MM.1S (cell line): Measurements from ENCODE around the gene SLC4A4.

Experiments used
- DNase-seq: peaks from one replicate; pipeline ENCODE4 v3.0.0-alpha.2; 2015
- H2AFZ ChIP-seq: fragments of 300-600 bp; sonication (generic); 2 replicates; pipeline ENCODE4 v1.6.0; 2016; ENCODE audit warnings: antibody characterized with exemption, low read length
- H3F3A ChIP-seq: fragments of 300-600 bp; sonication (generic); 2 replicates; pipeline ENCODE4 v1.6.1; 2016; ENCODE audit warnings: mild to moderate bottlenecking, antibody characterized with exemption, low read length, moderate library complexity, mixed read lengths; ENCODE audit not compliant: insufficient read depth
- H3K27ac ChIP-seq: fragments of 300-600 bp; sonication (generic); 2 replicates; pipeline ENCODE4 v1.5.1; 2016; ENCODE audit warnings: mild to moderate bottlenecking, low read length
- H3K27me3 ChIP-seq: fragments of 300-600 bp; sonication (generic); replicated peaks from 2 replicates; pipeline ENCODE4 v1.6.0; 2016; ENCODE audit warnings: low read length; ENCODE audit not compliant: insufficient read depth
- H3K36me3 ChIP-seq: fragments of 300-600 bp; sonication (generic); replicated peaks from 2 replicates; pipeline ENCODE4 v1.6.1; 2016; ENCODE audit warnings: mild to moderate bottlenecking, low read length, mixed read lengths; ENCODE audit not compliant: insufficient read depth
- H3K4me1 ChIP-seq: fragments of 300-600 bp; sonication (generic); 2 replicates; pipeline ENCODE4 v1.6.1; 2016; ENCODE audit warnings: low read length, mixed read lengths
- H3K4me2 ChIP-seq: fragments of 300-600 bp; sonication (generic); 2 replicates; pipeline ENCODE4 v1.6.0; 2016; ENCODE audit warnings: low read depth, low read length
- H3K4me3 ChIP-seq: fragments of 300-600 bp; sonication (generic); 2 replicates; pipeline ENCODE4 v1.5.1; 2016; ENCODE audit warnings: low read length, mixed read lengths
- H3K79me2 ChIP-seq: fragments of 300-600 bp; sonication (generic); 2 replicates; pipeline ENCODE4 v1.6.1; 2016; ENCODE audit warnings: mixed run types, low read length, mixed read lengths
- H3K9ac ChIP-seq: fragments of 300-600 bp; sonication (generic); 2 replicates; pipeline ENCODE4 v1.6.1; 2016; ENCODE audit warnings: low read length, mixed read lengths
- H3K9me2 ChIP-seq: fragments of 300-600 bp; sonication (generic); replicated peaks from 2 replicates; pipeline ENCODE4 v1.6.1; 2016; ENCODE audit warnings: mild to moderate bottlenecking, low read length, mixed read lengths; ENCODE audit not compliant: insufficient read depth
- H3K9me3 ChIP-seq: fragments of 300-600 bp; sonication (generic); replicated peaks from 2 replicates; pipeline ENCODE4 v1.6.1; 2016; ENCODE audit warnings: mild to moderate bottlenecking, low read length, mixed read lengths; ENCODE audit not compliant: insufficient read depth
- H4K20me1 ChIP-seq: fragments of 300-600 bp; sonication (generic); 2 replicates; pipeline ENCODE4 v1.6.1; 2016; ENCODE audit warnings: mild to moderate bottlenecking, low read length, moderate library complexity, mixed read lengths; ENCODE audit not compliant: insufficient read depth
- EZH2 ChIP-seq: fragments of 300-600 bp; sonication (generic); optimal IDR thresholded peaks from 2 replicates; pipeline ENCODE3; 2017; ENCODE audit warnings: low read depth, mild to moderate bottlenecking, antibody characterized with exemption, low read length, mixed read lengths
- EZH2phosphoT487 ChIP-seq: fragments of 300-600 bp; sonication (generic); IDR thresholded peaks from 2 replicates; pipeline ENCODE4 v1.6.1; 2018; ENCODE audit warnings: antibody characterized with exemption, low read length
- TF ChIP-seq, protein P1 (sequence below): fragments of 300-600 bp; sonication (generic); IDR thresholded peaks from 2 replicates; pipeline ENCODE4 v1.5.1; 2016; ENCODE audit warnings: antibody characterized with exemption, low read length, mixed read lengths

SLC4A4 gene

DNA sequence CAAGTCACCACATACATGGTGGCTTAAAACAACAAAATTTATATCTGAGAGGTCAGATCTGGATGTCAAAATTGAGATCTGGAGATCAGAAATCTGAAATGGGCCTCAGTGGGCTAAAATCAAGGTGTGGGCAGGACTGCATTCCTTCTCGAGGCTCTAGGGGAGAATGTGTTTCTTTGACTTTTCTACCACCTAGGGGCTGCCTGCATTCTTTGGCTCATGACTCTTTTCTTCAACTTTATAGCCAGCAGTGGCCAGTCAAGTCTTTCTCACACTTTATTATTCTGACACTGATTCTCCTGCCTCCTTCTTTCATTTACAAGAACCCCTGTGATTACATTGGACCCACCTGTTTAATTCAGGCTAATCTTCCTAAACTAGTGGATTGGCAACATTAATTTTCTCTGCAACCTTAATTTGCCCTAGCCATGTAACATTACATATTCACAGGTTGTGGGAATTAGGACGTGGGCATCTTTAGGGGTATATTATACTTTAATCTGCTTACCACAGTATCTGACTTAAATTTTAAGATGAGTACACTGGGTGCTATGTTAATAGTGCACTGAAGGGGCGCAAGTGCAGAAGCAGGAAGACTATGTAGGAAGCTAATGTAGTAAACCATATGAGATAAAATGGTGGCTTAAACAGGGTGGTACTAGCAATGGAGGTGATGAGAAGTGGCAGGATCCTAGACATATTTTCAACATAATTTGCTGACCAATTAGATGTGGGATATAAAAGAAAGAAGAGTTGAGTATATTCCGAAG is 188.0 kb downstream of the SLC4A4 start:
- Histone ChIP-seq H3K9me3 (no peaks in the 10 kb centered on the region), H3K27me3 (no peaks in the 10 kb centered on the region), H3F3A (no peaks in the 10 kb centered on the region), H3K9ac (no peak overlapping the region), H3K4me2 (no peak overlapping the region), H3K36me3 (no peaks in the 10 kb centered on the region), H3K79me2 (no peaks in the 10 kb centered on the region), H3K4me3 (no peak overlapping the region), H3K9me2 (no peaks in the 10 kb centered on the region), H2AFZ (no peak overlapping the region), H4K20me1 (no peaks in the 10 kb centered on the region), H3K27ac (no peak overlapping the region), H3K4me1 (no peaks in the 10 kb centered on the region)
- no peak for TF ChIP-seq EZH2
- TF ChIP-seq, protein P1, sequence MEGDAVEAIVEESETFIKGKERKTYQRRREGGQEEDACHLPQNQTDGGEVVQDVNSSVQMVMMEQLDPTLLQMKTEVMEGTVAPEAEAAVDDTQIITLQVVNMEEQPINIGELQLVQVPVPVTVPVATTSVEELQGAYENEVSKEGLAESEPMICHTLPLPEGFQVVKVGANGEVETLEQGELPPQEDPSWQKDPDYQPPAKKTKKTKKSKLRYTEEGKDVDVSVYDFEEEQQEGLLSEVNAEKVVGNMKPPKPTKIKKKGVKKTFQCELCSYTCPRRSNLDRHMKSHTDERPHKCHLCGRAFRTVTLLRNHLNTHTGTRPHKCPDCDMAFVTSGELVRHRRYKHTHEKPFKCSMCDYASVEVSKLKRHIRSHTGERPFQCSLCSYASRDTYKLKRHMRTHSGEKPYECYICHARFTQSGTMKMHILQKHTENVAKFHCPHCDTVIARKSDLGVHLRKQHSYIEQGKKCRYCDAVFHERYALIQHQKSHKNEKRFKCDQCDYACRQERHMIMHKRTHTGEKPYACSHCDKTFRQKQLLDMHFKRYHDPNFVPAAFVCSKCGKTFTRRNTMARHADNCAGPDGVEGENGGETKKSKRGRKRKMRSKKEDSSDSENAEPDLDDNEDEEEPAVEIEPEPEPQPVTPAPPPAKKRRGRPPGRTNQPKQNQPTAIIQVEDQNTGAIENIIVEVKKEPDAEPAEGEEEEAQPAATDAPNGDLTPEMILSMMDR, result 0 out of 2 replicates have a peak, but pooled peaks have one; percentile 14
- DNase-seq, result no peak

DNA sequence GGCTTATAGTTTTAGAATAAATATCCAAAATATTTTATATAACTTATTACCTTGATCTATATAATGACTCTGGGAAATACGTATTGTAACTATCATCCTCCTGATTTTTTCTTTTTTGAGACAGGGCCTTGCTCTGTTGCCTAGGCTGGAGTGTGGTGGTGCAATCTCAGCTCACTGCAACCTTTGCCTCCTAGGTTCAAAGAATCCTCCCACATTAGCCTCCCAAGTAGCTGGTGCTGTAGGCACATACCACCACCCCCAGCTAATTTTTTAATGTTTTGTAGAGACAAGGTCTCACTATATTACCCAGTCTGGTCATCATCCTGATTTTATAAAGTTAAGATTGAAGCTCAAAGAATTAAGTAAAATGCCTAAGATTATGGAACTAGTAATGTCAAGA is 193.6 kb downstream of the SLC4A4 start:
- no peak overlapping the region for H3K4me2 ChIP-seq
- H3K36me3 ChIP-seq, result no peaks in the 10 kb centered on the region
- TF ChIP-seq EZH2phosphoT487, result no peak
- TF ChIP-seq EZH2, result no peak
- TF ChIP-seq, protein P1, result no peak
- no peaks in the 10 kb centered on the region for H3F3A ChIP-seq
- no peaks in the 10 kb centered on the region for H3K79me2 ChIP-seq
- H3K9me3 ChIP-seq, result no peaks in the 10 kb centered on the region
- H3K4me1 ChIP-seq, result no peaks in the 10 kb centered on the region
- H3K4me3 ChIP-seq, result no peak overlapping the region
- DNase-seq, result no peak
- no peaks in the 10 kb centered on the region for H4K20me1 ChIP-seq
- no peak overlapping the region for H3K27ac ChIP-seq
- H3K27me3 ChIP-seq, result no peaks in the 10 kb centered on the region
- no peaks in the 10 kb centered on the region for H3K9me2 ChIP-seq
- no peak overlapping the region for H3K9ac ChIP-seq
- H2AFZ ChIP-seq, result no peak overlapping the region

DNA sequence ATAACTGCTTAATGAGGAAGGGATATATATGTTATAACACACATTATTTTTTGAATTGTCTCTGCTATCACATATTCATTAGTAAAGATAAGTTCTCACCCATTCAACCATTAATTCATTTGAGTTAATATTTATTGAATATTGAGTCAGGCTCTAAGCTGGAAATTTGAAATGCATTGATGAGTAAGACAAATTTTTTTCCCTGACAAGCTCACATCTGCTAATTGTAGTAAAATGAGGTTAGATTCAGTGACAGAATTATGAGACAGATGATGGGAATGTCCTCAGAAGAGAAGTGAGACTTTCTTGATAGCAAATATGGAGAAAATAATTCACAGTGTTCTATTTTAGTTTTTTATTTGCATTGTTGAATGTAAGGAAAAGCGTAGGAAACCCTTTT is 194.3 kb downstream of the SLC4A4 start:
- Histone ChIP-seq H3K9me2 (no peaks in the 10 kb centered on the region), H2AFZ (no peak overlapping the region), H3K27ac (no peak overlapping the region), H3K9me3 (no peaks in the 10 kb centered on the region), H3K27me3 (no peaks in the 10 kb centered on the region), H3K9ac (no peak overlapping the region), H3K4me1 (no peaks in the 10 kb centered on the region), H3K4me2 (no peak overlapping the region), H3K4me3 (no peak overlapping the region), H3K79me2 (no peaks in the 10 kb centered on the region), H3K36me3 (no peaks in the 10 kb centered on the region), H3F3A (no peaks in the 10 kb centered on the region), H4K20me1 (no peaks in the 10 kb centered on the region)
- TF ChIP-seq, protein P1, result no peak
- TF ChIP-seq EZH2phosphoT487 (no peak), EZH2 (no peak)
- no peak for DNase-seq
